GM12892 (cell line): ENCODE results near the gene SLC13A4.

Source experiments
- POLR2A ChIP-seq: IDR thresholded peaks from 2 replicates; pipeline ENCODE4 v1.6.1; 2011; ENCODE audit warnings: low read depth, low read length, control low read depth
- TAF1 ChIP-seq: IDR thresholded peaks from 2 replicates; pipeline ENCODE4 v1.6.1; 2011; ENCODE audit warnings: low read depth, mild to moderate bottlenecking, control low read depth, low read length, borderline replicate concordance

- TF ChIP-seq POLR2A (no peak), TAF1 (no peak)
Observed at GRCh38 chr7:135648235-135648634, 79.8 kb downstream of the SLC13A4 start.
